C4-2B (cell line): ENCODE measurements around the gene TFDP2.
"Not testable (repeated sequence)": the region's sequence is repeated elsewhere in the genome, so short reads cannot be mapped to it uniquely, and the experiment has no call there.

Source experiments
- H3K27ac ChIP-seq: fragments of 450-650 bp; 2 replicates; pipeline ENCODE4 v1.5.1; 2017
- CTCF ChIP-seq: fragments of 450-650 bp; conservative IDR thresholded peaks from 2 replicates; pipeline ENCODE4 v1.5.1; 2017; ENCODE audit warnings: mild to moderate bottlenecking
- ZFX ChIP-seq: fragments of 450-650 bp; IDR thresholded peaks from 2 replicates; pipeline ENCODE4 v1.6.1; 2017

Gene TFDP2

GRCh38 chr3:141913150-141913811 is 236.1 kb downstream of the TFDP2 start:
- H3K27ac ChIP-seq = no peak overlapping the region
- TF ChIP-seq ZFX (no peak), CTCF (peak; percentile 86)

DNA sequence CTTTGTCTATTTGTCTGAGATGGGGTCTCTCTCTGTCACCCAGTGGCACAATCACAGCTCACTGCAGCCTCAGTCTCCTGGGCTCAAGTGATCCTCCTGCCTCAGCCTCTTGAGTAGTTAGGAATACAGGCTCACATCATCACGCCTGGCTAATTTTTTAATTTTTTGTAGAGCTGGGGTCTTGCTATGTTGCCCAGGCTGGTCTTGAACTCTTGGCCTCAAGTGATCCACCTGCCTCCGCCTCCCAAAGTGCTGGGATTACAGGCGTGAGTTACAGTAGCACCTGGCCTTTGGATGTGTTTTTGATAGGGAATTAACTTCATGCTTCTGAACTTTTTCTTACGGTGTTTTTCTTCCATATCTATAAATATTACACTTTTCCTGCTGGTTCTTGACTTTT is 239.4 kb downstream of the TFDP2 start:
- not testable (repeated sequence) for H3K27ac ChIP-seq

DNA sequence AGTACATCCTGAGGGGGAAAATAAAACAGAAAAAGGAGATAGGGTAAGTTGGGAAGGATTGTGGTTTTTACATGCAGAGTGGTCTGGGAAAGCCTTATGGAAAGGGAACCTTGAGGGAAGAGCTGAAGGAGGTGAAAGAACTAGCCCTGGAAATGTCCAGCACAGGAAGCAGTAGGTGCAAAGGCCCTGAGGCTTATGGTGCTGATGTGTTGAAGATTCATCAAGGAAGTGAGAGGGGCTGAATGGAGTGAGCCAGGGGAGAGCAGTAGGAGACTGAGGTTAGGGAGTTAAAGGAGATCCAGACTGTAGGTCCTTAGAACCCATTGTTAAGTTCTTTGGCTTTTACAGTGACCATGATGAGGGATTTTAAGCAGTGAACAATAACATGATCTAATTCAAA is 239.9 kb downstream of the TFDP2 start:
- no peak for TF ChIP-seq CTCF
- no peak for TF ChIP-seq ZFX
- H3K27ac ChIP-seq = no peak overlapping the region

DNA sequence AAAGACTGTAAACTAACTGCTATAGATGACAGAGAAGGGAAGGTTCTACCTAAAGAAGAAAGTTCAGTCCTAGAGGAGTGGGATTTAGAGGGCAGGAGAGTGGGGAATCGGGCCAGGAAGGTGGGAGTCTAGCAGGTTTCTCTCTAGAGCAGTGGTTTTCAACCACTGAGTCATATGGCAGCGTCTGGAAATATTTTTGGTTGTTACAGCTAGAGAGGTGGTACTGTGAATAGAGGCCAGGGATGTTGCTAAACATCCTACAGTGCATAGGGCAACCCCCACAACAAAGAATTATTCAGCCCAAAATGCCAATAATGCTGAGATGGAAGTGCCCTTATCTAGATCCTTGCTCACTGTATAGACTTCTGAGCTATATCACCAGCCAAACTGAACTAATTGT is 244.2 kb downstream of the TFDP2 start:
- no peak overlapping the region; the same call in 1 of the 2 replicates for H3K27ac ChIP-seq
- TF ChIP-seq ZFX (no peak), CTCF (no peak)

- H3K27ac ChIP-seq = no peak overlapping the region
- no peak for TF ChIP-seq CTCF
- TF ChIP-seq ZFX = no peak
Measured at GRCh38 chr3:141904203-141904602, 245.1 kb downstream of the TFDP2 start.

DNA sequence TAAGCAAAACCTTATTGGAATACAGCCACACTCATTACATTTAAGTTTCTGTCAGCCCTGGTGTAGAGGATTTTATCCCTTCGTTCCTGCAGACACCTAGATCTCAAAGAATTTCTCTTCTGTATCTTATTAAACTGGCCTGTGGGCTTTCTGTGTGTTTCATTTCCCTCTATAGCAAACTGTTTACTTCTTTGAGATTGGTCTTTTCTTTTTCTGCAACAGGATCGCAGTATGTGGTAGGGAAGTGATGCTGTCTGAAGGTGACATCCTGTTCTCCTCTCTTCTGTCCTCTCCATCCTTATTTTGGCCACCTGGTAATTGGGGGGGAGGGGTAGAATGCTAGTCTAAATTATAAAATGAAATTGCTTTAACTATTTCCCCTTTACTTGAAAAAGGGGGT is 247.4 kb downstream of the TFDP2 start:
- TF ChIP-seq ZFX = no peak
- TF ChIP-seq CTCF = no peak
- no peak overlapping the region for H3K27ac ChIP-seq

GRCh38 chr3:141900343-141900742 is 249.0 kb downstream of the TFDP2 start:
- no peak for TF ChIP-seq ZFX
- TF ChIP-seq CTCF = no peak
- H3K27ac ChIP-seq = no peak overlapping the region

DNA sequence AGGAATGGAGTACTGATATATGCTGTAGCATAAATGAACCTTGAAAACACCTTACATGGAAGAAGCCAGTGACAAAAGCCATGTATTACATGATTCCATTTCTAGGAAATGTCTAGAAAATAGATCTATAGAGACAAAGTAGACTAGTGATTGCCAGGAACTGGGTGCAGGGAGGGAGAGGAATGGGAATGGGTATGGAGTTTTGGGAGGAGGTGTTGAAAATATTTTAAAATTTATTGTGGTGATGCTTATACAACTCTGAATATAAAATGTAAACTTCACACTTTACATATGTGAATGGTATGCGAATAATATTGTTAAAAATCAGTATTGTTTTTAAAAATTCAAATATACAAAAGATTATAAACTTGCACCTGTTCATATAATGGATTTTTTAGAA is 250.4 kb downstream of the TFDP2 start:
- TF ChIP-seq CTCF (no peak), ZFX (no peak)
- no peak overlapping the region for H3K27ac ChIP-seq
